Hematopoietic multipotent progenitor cell treated with erythropoietin and hydrocortisone succinate and interleukin-3 and kit ligand, for 8 days (in vitro differentiated cells): ENCODE results near the gene ANKRD18B.
"Not testable (repeated sequence)": the region's sequence is repeated elsewhere in the genome, so short reads cannot be mapped to it uniquely, and the experiment has no call there.

Experiments
- DNase-seq: peaks from one replicate; pipeline ENCODE4 v3.0.0-alpha.2; 2015

ANKRD18B gene

DNA sequence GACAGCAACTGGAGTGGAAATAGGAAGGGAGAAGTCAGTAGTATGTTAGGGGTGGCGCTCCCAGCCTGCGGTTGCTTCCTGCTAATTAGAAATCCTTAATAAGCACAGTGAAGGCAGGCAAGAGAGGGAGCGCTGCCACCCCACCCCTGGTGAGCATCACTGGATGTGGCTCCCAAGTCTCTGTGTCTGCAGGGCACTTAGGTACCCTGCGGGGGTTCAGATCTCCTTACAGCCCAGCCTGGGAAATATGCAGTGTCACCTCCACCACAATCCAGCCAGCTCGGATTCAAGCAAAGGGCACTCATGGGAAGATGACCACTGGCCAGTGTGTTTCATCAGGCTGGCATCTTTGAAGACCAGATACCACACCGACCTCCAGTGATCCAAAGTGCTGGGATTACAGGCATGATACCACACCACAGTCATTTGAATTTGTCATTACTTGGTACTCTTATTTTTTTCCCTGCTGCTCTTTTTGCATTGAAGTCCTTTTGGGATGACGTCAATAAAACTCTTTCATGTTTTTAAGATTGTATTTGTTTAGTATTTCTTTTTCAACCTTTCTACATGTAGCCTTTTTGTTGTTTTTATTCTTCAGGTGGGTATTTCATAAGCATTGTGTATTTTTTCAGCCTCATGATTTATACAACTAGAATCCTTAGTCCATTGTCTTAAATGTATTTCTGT, 90.1 kb downstream of the ANKRD18B start:
- no peak for DNase-seq

DNA sequence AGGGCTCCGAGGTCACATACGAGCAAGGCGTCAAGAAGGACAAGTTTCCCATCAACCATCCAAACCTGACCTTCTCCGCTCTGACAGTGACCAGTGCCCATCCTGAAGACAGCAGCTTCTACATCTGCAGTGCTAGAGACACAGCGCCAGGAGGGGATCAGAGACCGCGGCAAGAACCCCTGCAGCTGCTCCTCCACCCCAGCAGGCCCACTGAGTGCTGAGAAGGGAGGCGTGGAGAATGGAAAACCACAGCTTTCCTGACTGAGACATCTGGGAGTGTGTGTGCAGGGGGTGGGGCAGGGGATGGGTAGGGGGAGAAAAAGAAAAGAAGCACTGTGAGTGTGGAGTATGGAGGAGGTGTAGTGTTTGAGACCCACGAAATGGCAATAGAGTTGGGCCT, 94.3 kb downstream of the ANKRD18B start:
- not testable (repeated sequence) for DNase-seq

DNA sequence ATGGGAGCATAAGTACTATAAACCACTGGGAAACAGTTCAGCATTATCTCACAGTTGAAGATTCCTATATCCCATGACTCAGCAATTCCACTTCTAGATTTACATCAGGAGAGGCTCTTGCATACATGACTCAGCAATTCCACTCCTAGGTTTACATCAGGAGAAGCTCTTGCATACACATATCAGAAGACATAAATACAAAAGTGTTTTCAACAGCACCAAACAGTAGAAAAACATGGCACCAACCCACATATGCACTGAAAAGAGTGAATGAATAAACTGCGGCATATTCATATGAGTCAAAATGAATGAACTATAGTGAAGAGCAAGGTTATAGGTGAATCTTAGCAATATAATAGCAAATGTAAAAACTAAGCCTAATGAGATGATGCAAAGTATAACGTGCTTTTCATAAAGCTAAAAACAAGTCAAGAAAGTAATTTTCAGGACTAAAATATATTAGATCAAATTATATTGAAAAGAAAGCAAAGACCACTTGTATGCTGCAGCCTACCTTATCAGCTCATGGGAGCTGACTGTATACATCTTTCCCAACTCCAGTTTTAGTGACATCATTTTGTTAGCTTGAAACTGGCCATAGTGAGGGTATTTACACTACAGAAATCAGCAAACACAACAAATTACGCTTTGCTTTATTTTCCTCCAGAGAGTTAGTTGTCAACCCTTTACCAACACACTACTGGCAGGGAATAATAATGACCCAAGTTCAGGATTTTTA, 95.8 kb downstream of the ANKRD18B start:
- peak; percentile 92 for DNase-seq

DNA sequence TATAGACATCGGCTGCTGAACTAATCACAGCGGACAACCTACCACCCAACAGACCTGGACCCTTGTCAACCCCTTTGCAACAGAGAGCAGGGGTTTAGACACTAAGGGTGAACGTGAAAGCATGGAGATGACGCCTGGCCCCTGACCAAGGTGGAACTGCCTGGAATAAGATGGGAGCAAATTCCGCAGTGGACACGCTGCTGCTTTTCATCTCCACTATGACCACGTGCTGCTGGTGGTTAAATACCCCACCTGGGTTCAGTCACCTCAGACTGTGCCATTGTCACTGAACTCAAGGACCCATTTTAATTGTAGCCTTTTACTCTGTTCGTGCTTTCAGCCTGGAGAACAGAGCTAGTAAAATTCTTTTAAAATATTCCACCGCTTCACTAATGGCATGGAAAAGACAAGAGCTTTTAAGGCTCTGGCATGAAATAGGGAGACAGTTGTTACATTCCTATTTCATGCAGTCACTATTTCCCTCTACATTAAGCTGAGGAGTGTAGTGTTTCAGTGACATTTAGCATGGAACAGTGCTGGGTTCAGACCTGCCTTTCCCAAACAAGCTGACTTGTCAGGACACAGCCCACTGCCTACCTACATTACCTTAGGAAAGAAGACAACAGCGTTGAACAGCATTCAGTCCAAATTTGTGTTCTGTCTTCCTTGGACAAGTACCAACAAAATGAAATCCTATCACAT, 96.8 kb downstream of the ANKRD18B start:
- DNase-seq, result no peak
